ENCODE results near the gene AGAP1. TPM values are rescaled to one million over a fixed set of nuclear protein-coding genes. Genes with fewer than 3 reads are reported as not detected.

The AGAP1 gene
- total RNA-seq, 2 donors from 2014 or later: 16.1 to 40.1 TPM

DNA sequence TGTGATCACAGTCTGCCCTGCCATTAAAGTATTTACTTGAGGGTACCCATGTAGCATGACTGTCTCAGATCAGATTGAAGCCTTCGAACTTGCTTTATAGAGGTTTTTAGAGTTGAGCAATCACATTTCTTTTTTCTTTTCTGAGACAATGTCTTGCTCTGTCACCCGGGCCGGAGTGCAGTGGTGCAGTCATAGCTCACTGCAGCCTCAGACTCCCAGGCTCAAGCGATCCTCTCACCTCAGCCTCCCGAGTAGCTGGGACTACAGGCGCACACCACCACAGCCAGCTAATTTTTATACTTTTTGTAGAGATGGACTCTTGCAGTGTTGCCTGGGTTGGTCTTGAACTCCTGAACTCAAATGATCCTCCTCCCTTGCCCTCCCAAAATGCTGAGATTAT, 153.4 kb downstream of the AGAP1 start:
- Histone ChIP-seq H3K4me1 (replicated peaks) (no peaks in the 10 kb centered on the region), H3K27ac (no peak overlapping the region), H3K27me3 (replicated peaks; ENCODE audit: insufficient read depth) (no peaks in the 10 kb centered on the region), H3K9me3 (no peaks in the 10 kb centered on the region), H3K36me3 (no peaks in the 10 kb centered on the region), H3K4me3 (no peak overlapping the region)
- intact Hi-C loops (cut with DNase I): no loop called here
- DNase-seq (ENCODE audit: low spot score): no peak
- 86% methylated on average over 6 of the region's 6 CpGs for WGBS
- TF ChIP-seq CTCF (IDR thresholded peaks at IDR 0.05) (no peak), POLR2A (IDR thresholded peaks at IDR 0.05) (no peak), POLR2AphosphoS5 (IDR thresholded peaks at IDR 0.05) (no peak)

DNA sequence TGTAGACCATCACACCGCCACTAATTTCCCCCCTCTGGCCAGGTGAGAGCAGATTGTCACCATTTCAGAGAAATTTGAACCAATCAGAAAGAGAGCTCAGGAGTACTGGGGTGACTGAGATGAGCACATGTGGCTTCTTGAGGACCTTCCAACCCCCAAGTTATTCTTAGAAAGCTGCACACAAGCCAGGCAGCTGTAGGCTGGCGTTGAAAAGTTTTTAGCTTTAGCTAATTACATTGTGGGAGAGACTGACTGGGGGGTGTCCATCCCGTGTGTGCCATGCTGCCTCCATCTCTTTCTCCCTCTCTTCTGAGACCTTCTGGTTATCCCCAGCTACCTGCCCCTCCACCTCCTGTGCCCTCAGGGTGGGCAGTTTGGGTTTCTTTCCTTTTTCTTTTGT, 154.0 kb downstream of the AGAP1 start:
- Histone ChIP-seq H3K36me3 (no peaks in the 10 kb centered on the region), H3K27me3 (replicated peaks; ENCODE audit: insufficient read depth) (no peaks in the 10 kb centered on the region), H3K4me1 (replicated peaks) (no peaks in the 10 kb centered on the region), H3K4me3 (no peak overlapping the region), H3K9me3 (no peaks in the 10 kb centered on the region), H3K27ac (no peak overlapping the region)
- intact Hi-C loops (cut with DNase I): no loop called here
- WGBS: 55% methylated on average over 3 of the region's 3 CpGs
- DNase-seq (ENCODE audit: low spot score): no peak
- TF ChIP-seq POLR2A (IDR thresholded peaks at IDR 0.05) (no peak), POLR2AphosphoS5 (IDR thresholded peaks at IDR 0.05) (no peak), CTCF (IDR thresholded peaks at IDR 0.05) (no peak)

- no peaks in the 10 kb centered on the region for H3K9me3 ChIP-seq
- no peak for TF ChIP-seq POLR2A (IDR thresholded peaks at IDR 0.05)
- TF ChIP-seq POLR2AphosphoS5 (IDR thresholded peaks at IDR 0.05): no peak
- TF ChIP-seq CTCF (IDR thresholded peaks at IDR 0.05): no peak
- no peak overlapping the region for H3K4me3 ChIP-seq
- H3K36me3 ChIP-seq: no peaks in the 10 kb centered on the region
- H3K27me3 ChIP-seq (replicated peaks; ENCODE audit: insufficient read depth): no peaks in the 10 kb centered on the region
- no peak for DNase-seq (ENCODE audit: low spot score)
- intact Hi-C loops (cut with DNase I): no loop called here
- H3K27ac ChIP-seq: no peak overlapping the region
- WGBS: 84% methylated on average over 9 of the region's 9 CpGs
- no peaks in the 10 kb centered on the region for H3K4me1 ChIP-seq (replicated peaks)
Measured at GRCh38 chr2:235649418-235649817, 155.6 kb downstream of the AGAP1 start.

- DNase-seq (ENCODE audit: low spot score): no peak
- intact Hi-C loops (cut with DNase I): no loop called here
- H3K9me3 ChIP-seq: no peaks in the 10 kb centered on the region
- no peak overlapping the region for H3K27ac ChIP-seq
- no peak for TF ChIP-seq CTCF (IDR thresholded peaks at IDR 0.05)
- TF ChIP-seq POLR2A (IDR thresholded peaks at IDR 0.05): no peak
- TF ChIP-seq POLR2AphosphoS5 (IDR thresholded peaks at IDR 0.05): no peak
- 77% methylated on average over 7 of the region's 7 CpGs for WGBS
- no peaks in the 10 kb centered on the region for H3K36me3 ChIP-seq
- H3K4me1 ChIP-seq (replicated peaks): no peaks in the 10 kb centered on the region
- H3K27me3 ChIP-seq (replicated peaks; ENCODE audit: insufficient read depth): no peaks in the 10 kb centered on the region
- H3K4me3 ChIP-seq: no peak overlapping the region
Measured at GRCh38 chr2:235651643-235652042, 157.8 kb downstream of the AGAP1 start.

DNA sequence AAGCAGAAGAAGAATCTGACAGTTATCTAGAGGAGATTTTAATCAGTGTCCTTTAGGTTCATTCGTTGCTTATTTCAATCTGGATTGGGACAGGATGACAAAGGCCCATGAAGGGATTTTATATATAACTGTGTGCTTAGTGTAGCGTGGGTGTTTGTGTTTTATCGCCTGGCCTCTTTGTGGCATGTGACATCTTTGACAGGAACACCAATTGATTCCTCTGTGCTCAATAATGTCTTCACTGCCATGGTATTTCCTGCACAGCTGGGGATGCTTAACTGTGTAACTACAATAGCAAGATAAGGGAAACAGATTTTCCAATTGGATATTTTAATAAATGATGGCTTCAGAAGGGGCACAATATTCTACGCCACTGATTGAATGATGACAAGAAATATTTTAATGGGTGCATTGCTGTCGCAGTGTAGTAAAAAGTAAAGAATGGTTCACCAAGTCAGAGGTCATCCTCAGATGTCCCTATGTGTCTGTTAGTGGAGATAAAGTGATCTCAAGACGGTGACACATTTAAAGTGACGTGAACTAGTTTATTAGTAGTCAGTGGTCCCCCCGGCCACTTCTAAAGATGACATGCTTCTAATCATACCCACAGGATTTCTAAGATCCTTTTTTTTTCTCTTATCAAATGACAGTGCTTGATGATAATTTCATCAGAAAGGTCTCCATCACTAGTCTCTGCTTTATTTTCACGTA, 160.4 kb downstream of the AGAP1 start:
- intact Hi-C loops (cut with DNase I): no loop called here
- H3K4me1 ChIP-seq (replicated peaks): no peaks in the 10 kb centered on the region
- no peaks in the 10 kb centered on the region for H3K9me3 ChIP-seq
- no peaks in the 10 kb centered on the region for H3K36me3 ChIP-seq
- DNase-seq (ENCODE audit: low spot score): no peak
- no peak overlapping the region for H3K4me3 ChIP-seq
- 65% methylated on average over 9 of the region's 9 CpGs for WGBS
- no peak overlapping the region for H3K27ac ChIP-seq
- no peak for TF ChIP-seq POLR2AphosphoS5 (IDR thresholded peaks at IDR 0.05)
- TF ChIP-seq POLR2A (IDR thresholded peaks at IDR 0.05): no peak
- no peak for TF ChIP-seq CTCF (IDR thresholded peaks at IDR 0.05)
- no peaks in the 10 kb centered on the region for H3K27me3 ChIP-seq (replicated peaks; ENCODE audit: insufficient read depth)
